Nephron (organoid): ENCODE data around the gene ELL2.

Experiments
- H3K27ac Mint-ChIP-seq, 3 experiments: 2 replicates each; pipeline ENCODE4 v1.8.0; 2020; ENCODE audit warnings: mixed read lengths in 3 of 3, mild to moderate bottlenecking in 2 of 3, moderate library complexity in 1 of 3
- H3K27me3 Mint-ChIP-seq: 2 replicates; pipeline ENCODE4 v1.8.0; 2021; ENCODE audit warnings: low read depth, mild to moderate bottlenecking, moderate library complexity, mixed read lengths
- H3K36me3 Mint-ChIP-seq: 2 replicates; pipeline ENCODE4 v1.8.0; 2020; ENCODE audit warnings: low read depth, mixed read lengths
- H3K4me1 Mint-ChIP-seq: 2 replicates; pipeline ENCODE4 v1.8.0; 2020; ENCODE audit warnings: mixed read lengths
- H3K4me3 Mint-ChIP-seq, 3 experiments: 2 replicates each; pipeline ENCODE4 v1.8.0; 2020; ENCODE audit warnings: mild to moderate bottlenecking in 3 of 3, mixed read lengths in 3 of 3, moderate library complexity in 2 of 3
- H3K9me3 Mint-ChIP-seq: 2 replicates; pipeline ENCODE4 v1.8.0; 2020; ENCODE audit warnings: mixed read lengths
- CTCF ChIP-seq, 3 experiments: fragments of 200-600 bp; sonication (generic); IDR thresholded peaks; one replicate each; pipeline ENCODE4 v1.5.0; 2021; ENCODE audit warnings: antibody characterized with exemption in 3 of 3; ENCODE audit not compliant: unreplicated experiment in 3 of 3

The ELL2 gene

DNA sequence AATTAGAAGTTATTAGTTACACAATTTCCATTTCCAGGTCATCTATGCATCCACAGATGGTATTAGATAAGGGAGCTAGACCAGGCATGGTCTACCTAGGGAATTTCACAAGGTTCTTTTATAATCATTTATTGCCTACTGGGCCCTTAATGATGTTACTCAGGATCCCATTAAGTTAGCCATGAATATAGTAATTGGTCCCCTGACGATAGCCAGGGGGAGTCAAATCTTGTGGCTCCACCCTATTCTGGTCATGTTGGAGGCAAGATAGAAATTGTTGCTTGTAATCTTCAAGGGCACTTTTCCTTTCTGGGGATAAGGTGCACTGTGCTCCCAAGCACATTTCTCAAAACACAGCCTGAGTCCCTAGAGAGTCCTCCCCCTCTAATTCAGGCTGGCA lies 14.1 kb upstream of the ELL2 start:
- no peaks in the 10 kb centered on the region for H3K27me3 Mint-ChIP-seq
- no peak for TF ChIP-seq CTCF (IDR thresholded peaks at IDR 0.05; ENCODE audit: unreplicated experiment in 3 of 3)
- no peaks in the 10 kb centered on the region for H3K9me3 Mint-ChIP-seq
- H3K4me1 Mint-ChIP-seq = no peaks in the 10 kb centered on the region
- no peak overlapping the region for H3K4me3 Mint-ChIP-seq
- H3K36me3 Mint-ChIP-seq = no peaks in the 10 kb centered on the region
- no peak overlapping the region for H3K27ac Mint-ChIP-seq

DNA sequence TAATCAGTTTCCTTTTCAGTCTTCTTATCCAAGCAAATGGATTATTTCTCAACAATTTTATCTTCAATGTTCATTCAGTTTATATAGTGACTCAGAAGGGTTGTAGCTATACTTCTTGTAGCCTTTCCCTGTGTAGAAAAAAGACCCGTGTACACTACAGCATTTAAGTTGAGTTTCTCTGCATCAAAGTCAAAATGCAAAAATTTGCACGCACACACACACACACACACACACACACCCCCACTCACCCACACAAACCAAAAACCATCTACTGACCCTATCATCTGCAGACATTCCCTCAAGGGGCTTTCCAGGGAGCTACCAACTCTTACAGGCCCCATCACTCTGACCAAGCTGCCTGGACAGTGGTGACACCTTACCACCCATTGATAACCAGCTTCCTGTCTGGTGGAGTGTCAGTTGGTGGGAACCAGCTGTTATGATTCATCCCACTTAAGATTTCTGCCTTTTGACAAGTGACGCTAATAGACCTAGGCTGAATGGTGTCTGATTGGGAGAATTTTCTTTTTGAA lies 12.2 kb upstream of the ELL2 start:
- no peak overlapping the region for H3K4me3 Mint-ChIP-seq

DNA sequence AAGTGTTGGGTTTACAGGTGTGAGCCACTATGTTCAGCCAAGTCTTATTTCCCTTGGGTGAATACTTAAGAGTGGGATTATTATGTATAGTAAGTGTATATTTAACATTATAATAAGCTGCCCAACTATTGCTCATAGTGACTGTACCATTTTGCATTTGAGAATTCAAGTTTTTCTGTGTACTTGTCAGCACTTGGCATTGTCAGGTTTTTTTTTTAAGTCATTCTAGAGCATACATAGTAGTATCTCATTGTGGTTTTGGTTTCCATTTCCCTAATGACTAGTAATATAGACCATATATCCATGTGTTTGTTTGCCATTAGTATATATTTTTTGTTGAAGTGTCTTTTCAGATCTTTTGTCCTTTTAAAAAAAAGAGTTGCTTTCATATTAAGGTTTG lies 10.5 kb upstream of the ELL2 start:
- H3K27ac Mint-ChIP-seq = no peak overlapping the region
- H3K27me3 Mint-ChIP-seq = no peaks in the 10 kb centered on the region
- no peaks in the 10 kb centered on the region for H3K9me3 Mint-ChIP-seq
- no peak for TF ChIP-seq CTCF (IDR thresholded peaks at IDR 0.05; ENCODE audit: unreplicated experiment in 3 of 3)
- H3K36me3 Mint-ChIP-seq = no peaks in the 10 kb centered on the region
- no peaks in the 10 kb centered on the region for H3K4me1 Mint-ChIP-seq
- H3K4me3 Mint-ChIP-seq = no peak overlapping the region

More for the DNA sequence above, 12.2 kb upstream of the ELL2 start:
- no peak overlapping the region for H3K27ac Mint-ChIP-seq
- H3K4me1 Mint-ChIP-seq = no peaks in the 10 kb centered on the region
- no peaks in the 10 kb centered on the region for H3K27me3 Mint-ChIP-seq
- H3K36me3 Mint-ChIP-seq = no peaks in the 10 kb centered on the region
- H3K9me3 Mint-ChIP-seq = no peaks in the 10 kb centered on the region
- TF ChIP-seq CTCF (IDR thresholded peaks at IDR 0.05; ENCODE audit: unreplicated experiment in 3 of 3) = no peak

- Mint-ChIP-seq H3K9me3 (no peaks in the 10 kb centered on the region), H3K4me1 (no peaks in the 10 kb centered on the region), H3K27me3 (no peaks in the 10 kb centered on the region), H3K36me3 (no peaks in the 10 kb centered on the region), H3K27ac (no peak overlapping the region), H3K4me3 (no peak overlapping the region)
- no peak for TF ChIP-seq CTCF (IDR thresholded peaks at IDR 0.05; ENCODE audit: unreplicated experiment in 3 of 3)
Observed at GRCh38 chr5:95970359-95970704, 8.7 kb upstream of the ELL2 start.

DNA sequence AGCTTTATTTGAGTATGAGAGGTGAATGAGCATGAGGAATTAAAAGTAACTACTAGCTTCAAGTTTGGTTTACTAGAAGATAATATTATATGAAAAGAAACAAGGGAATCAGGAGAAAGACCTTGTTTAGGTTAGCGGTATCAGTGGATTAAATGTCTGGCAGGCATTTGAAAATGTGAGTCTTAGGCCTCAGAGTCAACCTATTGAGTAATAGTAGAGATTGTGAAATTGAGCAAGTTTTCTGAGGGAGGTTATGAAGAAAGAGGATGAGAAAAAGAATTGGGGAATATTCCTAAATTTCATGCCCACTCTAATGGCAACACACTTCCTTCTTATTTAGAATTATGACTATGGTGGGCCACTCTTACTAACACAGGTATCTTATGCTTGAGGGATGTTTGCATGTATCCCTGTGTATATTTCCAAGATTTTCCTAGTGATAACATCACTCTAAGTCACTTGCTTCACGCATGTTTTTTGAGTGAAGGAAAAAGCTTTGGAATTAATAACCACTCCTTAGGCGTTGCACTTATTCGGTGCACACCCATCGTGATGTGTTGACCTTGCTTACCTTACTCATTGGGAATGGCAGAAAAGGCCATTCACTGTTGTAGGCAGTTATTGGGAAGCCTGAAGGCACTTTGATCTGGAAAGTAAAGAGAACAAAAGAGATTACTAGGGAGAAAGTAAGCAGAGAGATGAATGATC lies 8.2 kb upstream of the ELL2 start:
- Mint-ChIP-seq H3K27me3 (no peaks in the 10 kb centered on the region), H3K9me3 (no peaks in the 10 kb centered on the region), H3K27ac (no peak overlapping the region), H3K4me3 (no peak overlapping the region), H3K4me1 (no peaks in the 10 kb centered on the region), H3K36me3 (no peaks in the 10 kb centered on the region)
- no peak for TF ChIP-seq CTCF (IDR thresholded peaks at IDR 0.05; ENCODE audit: unreplicated experiment in 3 of 3)

DNA sequence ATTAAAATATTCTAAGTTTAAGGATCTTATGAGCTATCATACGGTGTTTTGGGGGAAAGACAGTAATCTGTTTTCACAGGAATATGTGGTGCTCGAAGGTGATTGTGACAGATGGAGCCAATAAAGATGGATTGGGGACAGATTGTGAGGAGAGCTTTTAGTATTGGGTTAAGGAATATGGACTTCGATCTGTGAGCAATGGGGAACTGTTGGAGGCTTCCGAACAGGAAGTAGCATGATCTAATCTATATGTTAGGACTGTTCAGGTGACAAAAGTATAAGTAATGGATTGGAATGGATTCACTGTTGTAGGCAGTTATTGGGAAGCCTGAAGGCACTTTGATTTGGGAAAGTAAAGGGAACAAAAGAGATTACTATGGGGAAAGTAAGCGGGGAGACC lies 7.4 kb upstream of the ELL2 start:
- Mint-ChIP-seq H3K36me3 (no peaks in the 10 kb centered on the region), H3K4me3 (no peak overlapping the region), H3K9me3 (no peaks in the 10 kb centered on the region), H3K4me1 (no peaks in the 10 kb centered on the region), H3K27ac (no peak overlapping the region), H3K27me3 (no peaks in the 10 kb centered on the region)
- TF ChIP-seq CTCF (IDR thresholded peaks at IDR 0.05; ENCODE audit: unreplicated experiment in 3 of 3) = no peak
